CD4-positive, alpha-beta T cell treated with Interleukin-15 for 4 hours (primary cell): Measurements from ENCODE around the gene SLC12A5.
"Not testable (repeated sequence)": the region's sequence is repeated elsewhere in the genome, so short reads cannot be mapped to it uniquely, and the experiment has no call there.

Experiments used
- DNase-seq: peaks from one replicate; pipeline ENCODE4 v3.0.0-alpha.2; 2020; ENCODE audit warnings: low spot score

The SLC12A5 gene

GRCh38 chr20:46028772-46029371 lies at the start of gene SLC12A5:
TSS of gene SLC12A5 (plus strand) at chr20:46029215. CDS start at chr20:46029345, 130 bp downstream.
- DNase-seq = no peak

GRCh38 chr20:45981261-45981660 lies 47.8 kb upstream of the SLC12A5 start:
- no peak for DNase-seq

DNA sequence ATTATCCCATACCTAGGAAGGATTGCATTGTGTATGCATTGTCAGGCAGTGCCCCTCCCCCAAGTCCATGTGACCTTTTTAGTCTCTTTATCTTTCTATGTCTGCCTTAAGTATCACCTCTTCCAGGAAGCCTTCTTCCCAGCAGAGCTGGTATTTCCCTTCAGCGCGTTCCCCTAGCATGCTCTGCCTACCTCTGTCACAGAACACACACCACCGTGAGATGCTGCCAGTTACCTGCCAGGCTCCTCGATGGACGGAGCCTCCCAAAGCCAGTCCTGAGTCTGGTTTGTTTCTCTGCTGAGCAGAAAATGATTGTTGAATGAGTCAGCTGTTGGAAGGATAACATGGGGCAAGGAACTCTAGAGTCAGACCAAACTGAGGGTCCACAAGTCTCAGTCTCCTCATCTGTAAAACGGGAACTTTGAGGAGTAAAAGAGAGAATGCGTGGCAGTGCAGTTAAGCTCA lies 45.7 kb upstream of the SLC12A5 start:
- DNase-seq = no peak

DNA sequence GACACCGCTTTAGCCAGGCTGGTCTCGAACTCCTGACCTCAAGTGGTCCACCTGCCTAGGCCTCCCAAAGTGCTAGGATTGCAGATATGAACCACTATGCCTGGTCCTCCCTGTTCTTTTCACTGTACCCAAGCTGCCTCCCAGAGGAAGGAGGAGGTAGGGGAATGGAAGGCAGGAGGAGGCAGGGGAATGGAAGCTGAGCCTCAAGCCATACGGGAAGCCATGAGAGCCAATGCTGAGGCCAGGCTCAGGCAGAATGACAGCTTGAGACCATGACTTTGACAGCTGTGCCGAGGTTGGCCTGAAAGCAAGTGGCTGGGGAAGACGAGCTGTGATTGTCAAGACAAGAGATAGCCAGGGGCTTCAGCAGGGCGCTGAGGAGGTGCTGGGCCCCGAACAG lies 43.4 kb upstream of the SLC12A5 start:
- DNase-seq = no peak

GRCh38 chr20:45987108-45987780 lies 41.8 kb upstream of the SLC12A5 start:
- peak; percentile 71 for DNase-seq

GRCh38 chr20:45988830-45989229 lies 40.2 kb upstream of the SLC12A5 start:
- DNase-seq = not testable (repeated sequence)

DNA sequence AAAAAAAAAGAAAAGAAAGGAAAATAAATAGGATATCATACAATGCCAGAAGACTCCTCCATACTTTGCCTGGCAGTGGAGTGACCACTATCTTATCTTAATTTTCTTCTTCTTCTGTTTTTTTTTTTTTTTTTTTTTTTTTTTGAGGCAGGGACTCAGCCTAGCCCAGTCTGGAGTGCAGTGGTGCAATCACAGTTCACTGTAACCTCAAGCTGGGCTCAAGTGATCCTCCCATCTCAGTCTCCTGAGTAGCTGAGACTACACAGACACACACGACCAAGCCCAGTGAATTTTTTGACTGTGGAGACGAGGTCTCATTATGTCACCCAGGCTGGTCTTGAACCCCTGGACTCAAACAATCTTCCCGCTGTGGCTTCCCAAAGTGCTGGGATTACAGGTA lies 37.4 kb upstream of the SLC12A5 start:
- DNase-seq = no peak

GRCh38 chr20:45993197-45993951 lies 35.6 kb upstream of the SLC12A5 start:
- no peak for DNase-seq

GRCh38 chr20:45994761-45995493 lies 34.1 kb upstream of the SLC12A5 start:
- no peak for DNase-seq

DNA sequence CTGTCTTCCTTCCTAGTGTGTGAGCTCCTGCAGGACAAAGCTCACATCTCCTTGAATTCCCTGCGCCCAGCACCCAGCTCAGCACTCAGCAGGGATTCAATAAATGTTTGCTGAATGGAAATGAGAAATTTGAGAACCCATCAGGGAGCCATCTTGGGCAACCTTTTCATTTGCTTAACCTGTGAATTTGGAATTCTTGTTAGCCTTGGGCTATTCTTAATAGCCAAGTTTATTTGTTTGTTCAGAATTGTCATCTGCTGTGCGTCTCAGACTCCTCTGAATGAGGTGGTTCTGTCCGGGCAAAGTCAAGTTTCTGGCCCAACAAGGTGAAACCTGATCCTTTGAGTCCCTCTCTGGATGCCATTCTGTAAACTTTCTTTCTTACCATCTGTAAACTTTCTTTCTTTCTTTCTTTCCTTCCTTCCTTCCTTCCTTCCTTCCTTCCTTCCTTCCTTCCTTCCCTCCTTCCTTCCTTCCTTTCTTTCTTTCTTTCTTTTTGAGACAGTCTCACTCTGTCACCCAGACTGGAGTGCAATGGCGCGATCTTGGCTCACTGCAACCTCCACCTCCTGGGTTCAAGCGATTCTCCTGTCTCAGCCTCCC lies 33.4 kb upstream of the SLC12A5 start:
- DNase-seq = not testable (repeated sequence)

DNA sequence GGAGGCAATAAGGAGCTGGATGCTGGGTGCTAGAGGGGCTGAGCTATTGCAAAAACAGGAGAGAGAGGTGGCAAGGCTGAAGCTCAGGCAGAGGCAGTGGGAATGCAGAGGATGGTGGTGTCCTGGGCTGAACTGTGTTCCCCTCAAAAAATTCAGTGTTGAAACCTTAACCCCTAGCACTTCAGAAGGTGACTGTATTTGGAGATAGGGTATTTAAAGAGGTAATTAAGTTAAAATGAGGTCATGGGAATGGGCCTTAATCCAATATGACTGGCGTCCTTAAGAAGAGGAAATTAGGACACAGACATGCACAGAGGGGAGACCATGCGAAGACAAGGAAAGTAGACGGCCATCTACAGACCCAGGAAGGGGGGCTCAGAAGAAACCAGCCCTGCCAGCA lies 31.8 kb upstream of the SLC12A5 start:
- no peak for DNase-seq

GRCh38 chr20:45998337-45998736 lies 30.7 kb upstream of the SLC12A5 start:
- DNase-seq = no peak

GRCh38 chr20:45998761-45999160 lies 30.3 kb upstream of the SLC12A5 start:
- DNase-seq = peak; percentile 25

DNA sequence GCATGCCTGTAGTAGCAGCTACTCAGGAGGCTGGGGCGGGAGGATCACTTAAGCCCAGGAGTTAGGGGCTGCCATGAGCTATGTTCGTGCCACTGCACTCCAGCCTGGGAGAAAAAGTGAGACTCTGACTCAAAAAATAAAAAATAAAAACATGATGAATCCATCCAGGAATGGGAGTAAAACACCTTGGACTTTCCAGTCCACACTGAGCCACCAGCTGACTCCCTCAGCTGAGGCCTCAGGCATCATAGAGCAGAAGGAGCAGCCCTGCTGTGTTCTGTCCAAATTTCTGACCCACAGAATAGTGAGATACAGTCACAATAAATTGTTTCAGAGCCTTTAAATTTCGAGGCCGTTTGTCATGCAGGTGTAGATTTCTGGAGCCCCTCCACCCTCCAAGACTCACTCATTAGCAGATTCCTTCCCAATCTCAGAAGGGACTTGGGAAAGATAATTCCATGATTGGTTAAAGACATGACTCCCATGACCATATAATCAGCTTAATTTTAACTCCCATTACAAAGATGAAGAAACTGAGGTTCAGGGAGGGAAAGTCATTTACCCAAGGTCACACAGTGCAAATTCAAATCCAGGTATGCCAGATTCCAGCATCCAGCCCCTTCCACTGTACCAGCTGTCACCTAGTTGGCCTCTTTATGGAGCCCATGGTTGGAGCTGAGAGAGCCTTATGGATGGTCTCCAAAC lies 29.3 kb upstream of the SLC12A5 start:
- no peak for DNase-seq

GRCh38 chr20:46000262-46000996 lies 28.6 kb upstream of the SLC12A5 start:
- no peak for DNase-seq

DNA sequence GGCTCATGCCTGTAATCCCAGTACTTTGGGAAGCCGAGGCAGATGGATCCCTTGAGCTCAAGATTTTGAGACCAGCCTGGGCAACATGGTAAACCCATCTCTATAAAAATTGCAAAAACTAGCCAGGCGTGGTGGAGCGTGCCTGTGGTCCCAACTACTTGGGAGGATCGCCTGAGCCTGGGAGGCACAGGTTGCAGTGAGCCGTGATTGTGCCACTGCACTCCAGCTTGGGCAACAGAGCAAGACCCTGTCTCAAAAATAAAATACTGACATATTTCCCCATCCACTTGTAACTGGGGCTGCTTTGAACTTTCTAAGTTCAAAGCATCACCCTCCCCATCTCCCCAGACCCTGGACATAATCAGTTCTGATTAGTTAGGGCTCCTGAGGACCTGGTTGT lies 27.5 kb upstream of the SLC12A5 start:
- no peak for DNase-seq

- no peak for DNase-seq
Measured at GRCh38 chr20:46002008-46002407, 27.0 kb upstream of the SLC12A5 start.

- no peak for DNase-seq
Measured at GRCh38 chr20:46004187-46004586, 24.8 kb upstream of the SLC12A5 start.

- peak; percentile 30 for DNase-seq
Measured at GRCh38 chr20:46004889-46005473, 24.0 kb upstream of the SLC12A5 start.

GRCh38 chr20:46006022-46006705 lies 22.9 kb upstream of the SLC12A5 start:
- no peak for DNase-seq
